ENCODE data around the gene TJP3. TPM values are rescaled to one million over a fixed set of nuclear protein-coding genes. Genes with fewer than 3 reads are reported as not detected.

Gene TJP3
- total and polyA plus RNA-seq, 2 donors from 2014 or later = 26.5 to 32.5 TPM

DNA sequence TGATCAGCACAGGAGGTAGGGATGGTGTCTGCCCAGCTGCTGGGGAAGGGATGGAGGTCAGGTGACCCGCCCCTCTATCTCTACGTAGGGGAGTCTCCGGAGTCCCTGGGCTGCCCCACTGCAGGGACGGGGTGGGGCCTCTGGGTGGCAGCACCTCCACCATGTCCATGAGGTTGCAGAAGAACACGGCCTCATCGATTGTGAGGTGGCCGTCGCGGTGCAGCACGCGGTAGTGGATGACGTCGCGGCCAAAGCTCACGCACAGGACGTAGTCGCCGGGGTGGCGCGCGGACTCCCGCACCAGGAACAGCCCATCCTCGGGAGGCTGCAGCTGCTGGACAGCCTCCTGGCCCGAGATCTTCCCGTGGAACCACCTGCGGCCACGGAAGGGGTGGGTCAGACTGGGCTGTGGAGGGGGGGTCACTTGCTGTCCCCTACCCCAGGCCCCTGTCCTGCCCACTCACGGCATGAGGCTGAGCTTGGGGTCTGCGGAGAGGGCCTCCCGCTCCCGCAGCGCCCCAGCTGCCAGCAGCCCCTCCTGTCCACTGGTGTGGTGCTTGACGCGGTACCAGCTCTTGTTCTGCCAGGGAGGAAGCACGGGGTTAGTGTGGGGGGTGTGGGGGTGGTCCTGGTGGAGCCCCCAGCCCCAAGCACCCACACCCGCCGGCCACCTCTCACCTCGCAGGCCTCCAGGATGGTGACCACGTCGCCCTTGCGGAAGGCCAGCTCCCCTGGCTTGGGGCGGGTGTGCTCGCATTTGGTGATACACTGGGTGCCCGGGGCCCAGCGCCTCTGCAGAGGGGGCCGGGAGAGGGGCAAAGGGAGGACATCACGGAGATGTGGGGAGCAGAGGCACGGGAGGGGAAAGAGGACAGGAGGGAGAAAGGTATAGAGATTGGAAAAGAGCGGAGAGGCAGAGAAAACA, 75.7 kb downstream of the TJP3 start:
- Histone ChIP-seq H3K27ac (ENCODE audit: low read depth in 2 of 2, low read length in 2 of 2) (no peak overlapping the region), H3K27me3 (ENCODE audit: control insufficient read depth, insufficient read depth, low read length) (peaks cover 2% of the 10 kb centered on the region), H3K9me3 (ENCODE audit: control insufficient read depth in 2 of 3, insufficient read depth in 1 of 3, low read length in 3 of 3) (peaks cover 0 to 14% (median 3%) of the 10 kb centered on the region in 3 donors), H3K4me1 (ENCODE audit: control insufficient read depth in 2 of 3, insufficient read depth in 2 of 3, low read depth in 1 of 3, low read length in 3 of 3) (no peaks in the 10 kb centered on the region), H3K9ac (ENCODE audit: low read length in 3 of 3) (no peak overlapping the region), H3K4me3 (ENCODE audit: low read length in 3 of 3) (no peak overlapping the region), H3K36me3 (ENCODE audit: control insufficient read depth in 2 of 3, insufficient read depth in 3 of 3, low read length in 3 of 3) (no peaks in the 10 kb centered on the region)
- DNase-seq (peak in 1 of 5 donors; percentile 63), FAIRE-seq (no peak)
- intact Hi-C loops (cut with DNase I) = no loop called here
- TF ChIP-seq, protein P1, sequence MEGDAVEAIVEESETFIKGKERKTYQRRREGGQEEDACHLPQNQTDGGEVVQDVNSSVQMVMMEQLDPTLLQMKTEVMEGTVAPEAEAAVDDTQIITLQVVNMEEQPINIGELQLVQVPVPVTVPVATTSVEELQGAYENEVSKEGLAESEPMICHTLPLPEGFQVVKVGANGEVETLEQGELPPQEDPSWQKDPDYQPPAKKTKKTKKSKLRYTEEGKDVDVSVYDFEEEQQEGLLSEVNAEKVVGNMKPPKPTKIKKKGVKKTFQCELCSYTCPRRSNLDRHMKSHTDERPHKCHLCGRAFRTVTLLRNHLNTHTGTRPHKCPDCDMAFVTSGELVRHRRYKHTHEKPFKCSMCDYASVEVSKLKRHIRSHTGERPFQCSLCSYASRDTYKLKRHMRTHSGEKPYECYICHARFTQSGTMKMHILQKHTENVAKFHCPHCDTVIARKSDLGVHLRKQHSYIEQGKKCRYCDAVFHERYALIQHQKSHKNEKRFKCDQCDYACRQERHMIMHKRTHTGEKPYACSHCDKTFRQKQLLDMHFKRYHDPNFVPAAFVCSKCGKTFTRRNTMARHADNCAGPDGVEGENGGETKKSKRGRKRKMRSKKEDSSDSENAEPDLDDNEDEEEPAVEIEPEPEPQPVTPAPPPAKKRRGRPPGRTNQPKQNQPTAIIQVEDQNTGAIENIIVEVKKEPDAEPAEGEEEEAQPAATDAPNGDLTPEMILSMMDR (IDR thresholded peaks at IDR 0.05; ENCODE audit: borderline replicate concordance, extremely low read depth, insufficient read depth) = no peak

DNA sequence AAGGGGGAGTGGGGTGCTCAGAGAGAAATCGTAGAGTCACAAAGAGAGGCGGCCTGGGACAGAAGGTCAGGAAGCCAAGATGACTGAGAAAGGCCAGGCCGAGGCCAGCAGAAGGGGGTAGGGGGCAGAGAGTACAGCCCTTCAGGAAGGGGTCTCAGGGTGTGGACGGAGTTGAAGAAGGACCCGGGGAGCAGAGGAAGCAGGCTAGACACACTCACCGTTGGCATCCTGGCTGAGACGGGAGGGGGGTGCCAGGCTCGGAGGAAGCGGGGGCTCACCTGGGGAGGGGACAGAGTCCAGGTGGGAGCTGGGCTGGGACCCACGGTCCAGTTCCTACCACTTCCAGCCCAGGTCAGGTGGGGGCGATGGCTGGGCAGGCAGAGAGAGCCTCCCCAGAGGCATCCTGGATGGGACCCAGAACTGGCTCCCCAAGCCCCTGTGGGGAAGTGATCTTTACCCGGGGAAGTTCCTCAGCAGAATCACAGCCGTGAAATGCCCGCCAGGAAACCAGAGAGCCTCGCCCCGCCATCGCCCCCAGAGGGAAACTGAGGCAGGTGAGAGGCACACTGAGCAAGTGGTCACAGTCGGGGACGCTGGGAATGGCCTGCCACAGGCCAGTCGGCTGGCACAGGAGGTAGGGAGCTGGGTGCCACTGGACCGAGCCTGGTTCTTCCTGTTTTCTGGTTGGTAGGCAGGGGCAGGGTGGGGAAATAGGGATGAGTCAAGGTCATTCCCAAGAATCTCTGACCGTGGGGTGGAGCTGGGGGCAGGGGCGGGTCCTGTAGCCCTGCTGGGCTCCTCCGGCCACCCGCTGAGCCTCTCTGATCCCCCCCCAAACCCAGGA, 76.6 kb downstream of the TJP3 start:
- peaks cover 0 to 14% (median 3%) of the 10 kb centered on the region in 3 donors for H3K9me3 ChIP-seq (ENCODE audit: control insufficient read depth in 2 of 3, insufficient read depth in 1 of 3, low read length in 3 of 3)
- DNase-seq (peak in 1 of 5 donors; percentile 61), FAIRE-seq (no peak)
- H3K4me1 ChIP-seq (ENCODE audit: control insufficient read depth in 2 of 3, insufficient read depth in 2 of 3, low read depth in 1 of 3, low read length in 3 of 3) = no peaks in the 10 kb centered on the region
- intact Hi-C loops (cut with DNase I) = no loop called here
- H3K36me3 ChIP-seq (ENCODE audit: control insufficient read depth in 2 of 3, insufficient read depth in 3 of 3, low read length in 3 of 3) = no peaks in the 10 kb centered on the region
- peaks cover 2% of the 10 kb centered on the region for H3K27me3 ChIP-seq (ENCODE audit: control insufficient read depth, insufficient read depth, low read length)
- TF ChIP-seq, protein P1 (IDR thresholded peaks at IDR 0.05; ENCODE audit: borderline replicate concordance, extremely low read depth, insufficient read depth) = no peak
- no peak overlapping the region for H3K9ac ChIP-seq (ENCODE audit: low read length in 3 of 3)
- no peak overlapping the region for H3K27ac ChIP-seq (ENCODE audit: low read depth in 2 of 2, low read length in 2 of 2)
- H3K4me3 ChIP-seq (ENCODE audit: low read length in 3 of 3) = no peak overlapping the region

DNA sequence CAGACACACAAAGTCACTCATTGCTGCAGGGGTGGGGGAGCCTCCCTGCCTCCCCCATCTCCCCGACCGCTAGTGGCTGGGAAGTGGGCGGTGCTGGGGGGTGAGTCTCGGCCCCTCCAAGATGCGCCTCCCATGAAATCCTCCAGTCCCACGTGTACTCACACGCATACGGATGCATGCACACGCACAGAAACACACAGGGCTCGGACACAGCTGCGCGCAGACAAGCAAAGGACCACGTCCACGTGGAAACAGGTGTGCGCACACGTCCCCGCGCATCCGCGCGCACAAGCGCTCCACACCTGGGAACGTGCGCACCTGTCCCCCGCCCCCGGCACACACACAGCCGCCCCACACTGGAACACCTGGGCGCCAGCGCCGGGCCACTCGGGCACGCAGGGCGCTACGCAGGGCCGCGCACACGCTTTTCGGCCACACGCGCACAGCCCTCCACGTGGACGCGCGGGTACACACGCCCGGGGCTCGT, 77.3 kb downstream of the TJP3 start:
- Histone ChIP-seq H3K4me1 (ENCODE audit: control insufficient read depth in 2 of 3, insufficient read depth in 2 of 3, low read depth in 1 of 3, low read length in 3 of 3) (no peaks in the 10 kb centered on the region), H3K9ac (ENCODE audit: low read length in 3 of 3) (no peak overlapping the region), H3K27me3 (ENCODE audit: control insufficient read depth, insufficient read depth, low read length) (peaks cover 2% of the 10 kb centered on the region), H3K4me3 (ENCODE audit: low read length in 3 of 3) (no peak overlapping the region), H3K27ac (ENCODE audit: low read depth in 2 of 2, low read length in 2 of 2) (no peak overlapping the region), H3K36me3 (ENCODE audit: control insufficient read depth in 2 of 3, insufficient read depth in 3 of 3, low read length in 3 of 3) (no peaks in the 10 kb centered on the region), H3K9me3 (ENCODE audit: control insufficient read depth in 2 of 3, insufficient read depth in 1 of 3, low read length in 3 of 3) (peaks cover 0 to 14% (median 3%) of the 10 kb centered on the region in 3 donors)
- peak in 1 of 5 donors; percentile 59 for DNase-seq
- TF ChIP-seq, protein P1 (IDR thresholded peaks at IDR 0.05; ENCODE audit: borderline replicate concordance, extremely low read depth, insufficient read depth) = no peak
- FAIRE-seq = no peak
- intact Hi-C loops (cut with DNase I) = no loop called here
